Endometrial microvascular endothelial cells (primary cell): ENCODE results near the gene C1orf232. TPM values are rescaled to one million over a fixed set of nuclear protein-coding genes. Genes with fewer than 3 reads are reported as not detected.

ENCODE experiments used
- in situ Hi-C: cut with HindIII; loops from 2 replicates; pipeline ENCODE4 v1.10.0; 2017; ENCODE audit warnings: low sequenced_read_pairs, low pct_unique_long_range_greater_than_20kb; ENCODE audit errors: inconsistent ontology term
- total RNA-seq: library from RNA; depleted of rRNA; stranded (reverse); fragments of >200 nt; gene quantifications from one replicate; pipeline ENCODE4 v1.2.3, GENCODE V29; 2015; ENCODE audit errors: inconsistent ontology term

Gene C1orf232
- total RNA-seq, 1 donor from 2014 or later, result not detected

- in situ Hi-C loops, result no loop called here
Measured at GRCh38 chr1:26181586-26182382, 13.0 kb upstream of the C1orf232 start.

GRCh38 chr1:26180010-26180506 lies 11.3 kb upstream of the C1orf232 start:
- in situ Hi-C loops, result no loop called here

- in situ Hi-C loops, result no loop called here
Measured at GRCh38 chr1:26177182-26177684, 8.5 kb upstream of the C1orf232 start, which contains the start of gene CNKSR1. CNKSR1 (plus strand) TSS chr1:26177491; CDS start chr1:26177548, 57 bp downstream.

GRCh38 chr1:26175346-26175745 lies 6.6 kb upstream of the C1orf232 start:
- in situ Hi-C loops, result no loop called here

- in situ Hi-C loops, result no loop called here
Measured at GRCh38 chr1:26171084-26172072, 2.6 kb upstream of the C1orf232 start, which contains the start of gene ZNF593OS. ZNF593OS (minus strand) TSS chr1:26171832; CDS start chr1:26171661, 171 bp downstream.

GRCh38 chr1:26170472-26170821 lies 1.7 kb upstream of the C1orf232 start:
- in situ Hi-C loops, result no loop called here

GRCh38 chr1:26169669-26170471 lies 1.1 kb upstream of the C1orf232 start, which contains the start of gene ZNF593:
ZNF593 (plus strand) TSS chr1:26169908; CDS start chr1:26169984, 76 bp downstream.
- in situ Hi-C loops, result no loop called here

GRCh38 chr1:26169198-26169554 lies 413 bp upstream of the C1orf232 start:
- in situ Hi-C loops, result no loop called here

GRCh38 chr1:26166719-26167281 lies 2.0 kb downstream of the C1orf232 start:
- in situ Hi-C loops, result no loop called here

GRCh38 chr1:26164861-26165842 lies 3.6 kb downstream of the C1orf232 start:
- in situ Hi-C loops, result no loop called here

- in situ Hi-C loops, result no loop called here
Measured at GRCh38 chr1:26164036-26164860, 4.5 kb downstream of the C1orf232 start.

- in situ Hi-C loops, result no loop called here
Measured at GRCh38 chr1:26163684-26164035, 5.1 kb downstream of the C1orf232 start.

- in situ Hi-C loops, result no loop called here
Measured at GRCh38 chr1:26162220-26162709, 6.5 kb downstream of the C1orf232 start.

- in situ Hi-C loops, result no loop called here
Measured at GRCh38 chr1:26161415-26162219, 7.1 kb downstream of the C1orf232 start.
